AG09319 (cell line): Measurements from ENCODE around the gene GTF3C1.

ENCODE experiments used
- DNase-seq: peaks from one replicate; pipeline ENCODE4 v3.0.0-alpha.2; 2010; ENCODE audit warnings: low read depth; ENCODE audit errors: extremely low read depth
- CTCF ChIP-seq: IDR thresholded peaks from 2 replicates; pipeline ENCODE4 v1.5.1; 2011; ENCODE audit warnings: low read depth, mild to moderate bottlenecking, inconsistent platforms, low read length, moderate library complexity

GTF3C1 gene

GRCh38 chr16:27462846-27463682 is 86.6 kb downstream of the GTF3C1 start:
- DNase-seq, result no peak
- TF ChIP-seq CTCF, result no peak

- no peak for DNase-seq
Measured at GRCh38 chr16:27462200-27462845, 87.4 kb downstream of the GTF3C1 start.

GRCh38 chr16:27461483-27462171 is 88.1 kb downstream of the GTF3C1 start:
- TF ChIP-seq CTCF, result no peak
- DNase-seq, result no peak

More at GRCh38 chr16:27462200-27462845, 87.4 kb downstream of the GTF3C1 start:
- no peak for TF ChIP-seq CTCF

- no peak for TF ChIP-seq CTCF
- DNase-seq, result no peak
Measured at GRCh38 chr16:27460663-27461482, 88.8 kb downstream of the GTF3C1 start.

GRCh38 chr16:27460213-27460612 is 89.5 kb downstream of the GTF3C1 start:
- no peak for TF ChIP-seq CTCF
- no peak for DNase-seq

GRCh38 chr16:27458987-27459688 is 90.6 kb downstream of the GTF3C1 start:
- TF ChIP-seq CTCF, result no peak
- DNase-seq, result no peak
